Bronchial epithelial cell (primary cell): ENCODE results near the gene C16orf92. TPM values are rescaled to one million over a fixed set of nuclear protein-coding genes. Genes with fewer than 3 reads are reported as not detected.

Source experiments
- DNase-seq: peaks from one replicate; pipeline ENCODE4 v3.0.0-alpha.2; 2010; ENCODE audit warnings: low read depth
- FAIRE-seq: peaks from 2 replicates; lab custom pipeline; 2011; peaks lifted over from hg19 to GRCh38; lab: Jason Lieb, UNC
- H3K27me3 ChIP-seq: 2 replicates; pipeline ENCODE4 v1.5.1; 2011; ENCODE audit warnings: low read length; ENCODE audit not compliant: control insufficient read depth, insufficient read depth
- H3K36me3 ChIP-seq: 2 replicates; pipeline ENCODE4 v1.5.1; 2011; ENCODE audit warnings: low read length; ENCODE audit not compliant: control insufficient read depth, insufficient read depth
- H3K4me3 ChIP-seq: 2 replicates; pipeline ENCODE4 v1.5.1; 2011; ENCODE audit warnings: mild to moderate bottlenecking, low read depth, low read length, control low read depth
- CTCF ChIP-seq: IDR thresholded peaks from 2 replicates; pipeline ENCODE4 v1.5.1; 2011; ENCODE audit warnings: mild to moderate bottlenecking, moderate library complexity, low read length, control low read depth, inconsistent platforms; ENCODE audit not compliant: insufficient read depth, severe bottlenecking
- total RNA-seq: library from RNA; depleted of rRNA; stranded (reverse); fragments of >200 nt; gene quantifications from 2 replicates; pipeline ENCODE4 v1.2.1, GENCODE V29; 2014

C16orf92 gene
- total RNA-seq, 1 donor from 2014 or later = not detected

- peaks cover 18% of the 10 kb centered on the region for H3K36me3 ChIP-seq
- FAIRE-seq = no peak
- DNase-seq = no peak
- no peaks in the 10 kb centered on the region for H3K27me3 ChIP-seq
- peak overlapping the region; percentile 97 for H3K4me3 ChIP-seq
- no peak for TF ChIP-seq CTCF
These were observed 40.4 kb downstream of the C16orf92 start for GRCh38 chr16:30063278-30063892.

GRCh38 chr16:30063893-30064728, 41.1 kb downstream of the C16orf92 start:
- FAIRE-seq (no peak), DNase-seq (peak; percentile 42)
- H3K36me3 ChIP-seq = peaks cover 25% of the 10 kb centered on the region
- H3K27me3 ChIP-seq = no peaks in the 10 kb centered on the region
- peak; percentile 50 for TF ChIP-seq CTCF
- peak overlapping the region; percentile 97 for H3K4me3 ChIP-seq

- peaks cover 31% of the 10 kb centered on the region for H3K36me3 ChIP-seq
- DNase-seq (no peak), FAIRE-seq (no peak)
- peak overlapping the region; percentile 97 for H3K4me3 ChIP-seq
- H3K27me3 ChIP-seq = no peaks in the 10 kb centered on the region
- no peak for TF ChIP-seq CTCF
These were observed 41.7 kb downstream of the C16orf92 start for GRCh38 chr16:30064729-30065101.

GRCh38 chr16:30065102-30065942, 42.3 kb downstream of the C16orf92 start, which contains the start of gene ALDOA:
Gene ALDOA (plus strand): TSS chr16:30065760. CDS start chr16:30066898, 1,138 bp downstream.
- DNase-seq = peak; percentile 96
- no peak for FAIRE-seq
- TF ChIP-seq CTCF = no peak

GRCh38 chr16:30065943-30066760, 43.2 kb downstream of the C16orf92 start:
- no peak for TF ChIP-seq CTCF
- peaks cover 41% of the 10 kb centered on the region for H3K36me3 ChIP-seq
- peak overlapping the region; percentile 97 for H3K4me3 ChIP-seq
- FAIRE-seq = no peak
- DNase-seq = peak; percentile 33
- no peaks in the 10 kb centered on the region for H3K27me3 ChIP-seq

More at GRCh38 chr16:30065102-30065942, 42.3 kb downstream of the C16orf92 start, which contains the start of gene ALDOA:
- Histone ChIP-seq H3K4me3 (peak within 1 kb of the TSS; percentile 97), H3K27me3 (no peaks in the 10 kb centered on the region), H3K36me3 (peaks cover 37% of the 10 kb centered on the region)
